Neuronal stem cell (in vitro differentiated cells): ENCODE results near the gene WNT3.
"Not testable (repeated sequence)": the region's sequence is repeated elsewhere in the genome, so short reads cannot be mapped to it uniquely, and the experiment has no call there.

Source experiments
- DNase-seq: peaks from one replicate; pipeline ENCODE4 v3.0.0-alpha.2; 2013; ENCODE audit warnings: low spot score
- H2AFZ ChIP-seq: one replicate; pipeline ENCODE4 v1.6.1; 2013; ENCODE audit warnings: mild to moderate bottlenecking, low read length, inconsistent platforms
- H2AK5ac ChIP-seq: 2 replicates; pipeline ENCODE4 v1.6.1; 2013; ENCODE audit warnings: low read depth, mild to moderate bottlenecking, inconsistent platforms, low read length, moderate library complexity, mixed read lengths
- H2BK120ac ChIP-seq: 2 replicates; pipeline ENCODE4 v1.6.1; 2013; ENCODE audit warnings: low read depth, mild to moderate bottlenecking, inconsistent platforms, low read length, moderate library complexity, mixed read lengths
- H2BK12ac ChIP-seq: one replicate; pipeline ENCODE4 v1.6.1; 2013; ENCODE audit warnings: low read length, inconsistent platforms
- H2BK15ac ChIP-seq: 2 replicates; pipeline ENCODE4 v1.6.1; 2013; ENCODE audit warnings: mild to moderate bottlenecking, low read length, inconsistent platforms, mixed read lengths
- H2BK5ac ChIP-seq: one replicate; pipeline ENCODE4 v1.6.1; 2013; ENCODE audit warnings: inconsistent platforms, mild to moderate bottlenecking, low read length, moderate library complexity
- H3K14ac ChIP-seq: one replicate; pipeline ENCODE4 v1.6.1; 2013; ENCODE audit warnings: low read length, inconsistent platforms
- H3K18ac ChIP-seq: 2 replicates; pipeline ENCODE4 v1.6.1; 2013; ENCODE audit warnings: low read length, inconsistent platforms
- H3K23ac ChIP-seq: 2 replicates; pipeline ENCODE4 v1.6.1; 2013; ENCODE audit warnings: low read depth, mild to moderate bottlenecking, mixed read lengths, low read length, inconsistent platforms; ENCODE audit not compliant: poor library complexity
- H3K27ac ChIP-seq: replicated peaks from 3 replicates; pipeline ENCODE4 v1.5.1; 2013; ENCODE audit warnings: low read length, inconsistent platforms
- H3K27me3 ChIP-seq, 3 experiments: 2 replicates each; pipeline ENCODE4 v1.6.1; 2013; ENCODE audit warnings: low read length in 3 of 3, mild to moderate bottlenecking in 2 of 3, inconsistent platforms in 1 of 3, low read depth in 1 of 3, mixed read lengths in 1 of 3, moderate library complexity in 1 of 3; ENCODE audit not compliant: control insufficient read depth in 3 of 3, insufficient read depth in 3 of 3
- H3K36me3 ChIP-seq, 2 donors: replicated peaks in 1 of 2; 2 replicates each; pipeline ENCODE4 v1.6.1; 2013; ENCODE audit warnings: low read length in 2 of 2; ENCODE audit not compliant: control insufficient read depth in 2 of 2, insufficient read depth in 2 of 2
- H3K4ac ChIP-seq: 2 replicates; pipeline ENCODE4 v1.6.1; 2013; ENCODE audit warnings: inconsistent platforms, mild to moderate bottlenecking, low read length, moderate library complexity
- H3K4me1 ChIP-seq, 2 donors: 1 replicate in 1 of 2; 2 replicates in 1 of 2; pipeline ENCODE4 v1.6.1; 2013; ENCODE audit warnings: low read length in 2 of 2, low read depth in 1 of 2; ENCODE audit not compliant: control insufficient read depth in 2 of 2, insufficient read depth in 1 of 2
- H3K4me2 ChIP-seq: one replicate; pipeline ENCODE4 v1.6.1; 2013; ENCODE audit warnings: mild to moderate bottlenecking, low read length, inconsistent platforms; ENCODE audit not compliant: insufficient read depth, poor library complexity, severe bottlenecking
- H3K4me3 ChIP-seq, 2 donors: 2 replicates each; pipeline ENCODE4 v1.5.1; 2013; ENCODE audit warnings: low read length in 2 of 2, mild to moderate bottlenecking in 2 of 2, inconsistent platforms in 1 of 2, moderate library complexity in 1 of 2
- H3K79me1 ChIP-seq: one replicate; pipeline ENCODE4 v1.6.1; 2013; ENCODE audit warnings: low read depth, mild to moderate bottlenecking, inconsistent platforms, low read length, moderate library complexity
- H3K9ac ChIP-seq: one replicate; pipeline ENCODE4 v1.6.1; 2013; ENCODE audit warnings: mild to moderate bottlenecking, low read depth, low read length, inconsistent platforms; ENCODE audit not compliant: poor library complexity
- H3K9me3 ChIP-seq, 2 donors: replicated peaks in 1 of 2; 2 replicates each; pipeline versions ENCODE3 to v1.6.1; 2013; ENCODE audit warnings: low read length in 2 of 2, mild to moderate bottlenecking in 2 of 2, inconsistent platforms in 1 of 2, low read depth in 1 of 2, mixed read lengths in 1 of 2, moderate library complexity in 1 of 2; ENCODE audit not compliant: control insufficient read depth in 2 of 2, insufficient read depth in 1 of 2
- H4K8ac ChIP-seq: one replicate; pipeline ENCODE4 v1.6.1; 2013; ENCODE audit warnings: low read depth, mild to moderate bottlenecking, inconsistent platforms, low read length, moderate library complexity
- H4K91ac ChIP-seq: one replicate; pipeline ENCODE4 v1.6.1; 2013; ENCODE audit warnings: low read length, low read depth, mild to moderate bottlenecking, inconsistent platforms; ENCODE audit not compliant: poor library complexity
- WGBS, 2 donors: extraction: QIAGEN DNeasy Blood & Tissue Kit; methylation state at CpG; one replicate each; pipeline ENCODE4 v1.1.7; 2013; ENCODE audit warnings: missing lambda C conversion rate in 2 of 2, mixed read lengths in 1 of 2; ENCODE audit not compliant: insufficient read length in 2 of 2, insufficient replicate concordance in 1 of 2; ENCODE audit errors: extremely low coverage in 2 of 2; 5-methylcytosine and 5-hydroxymethylcytosine counted together

Gene WNT3

DNA sequence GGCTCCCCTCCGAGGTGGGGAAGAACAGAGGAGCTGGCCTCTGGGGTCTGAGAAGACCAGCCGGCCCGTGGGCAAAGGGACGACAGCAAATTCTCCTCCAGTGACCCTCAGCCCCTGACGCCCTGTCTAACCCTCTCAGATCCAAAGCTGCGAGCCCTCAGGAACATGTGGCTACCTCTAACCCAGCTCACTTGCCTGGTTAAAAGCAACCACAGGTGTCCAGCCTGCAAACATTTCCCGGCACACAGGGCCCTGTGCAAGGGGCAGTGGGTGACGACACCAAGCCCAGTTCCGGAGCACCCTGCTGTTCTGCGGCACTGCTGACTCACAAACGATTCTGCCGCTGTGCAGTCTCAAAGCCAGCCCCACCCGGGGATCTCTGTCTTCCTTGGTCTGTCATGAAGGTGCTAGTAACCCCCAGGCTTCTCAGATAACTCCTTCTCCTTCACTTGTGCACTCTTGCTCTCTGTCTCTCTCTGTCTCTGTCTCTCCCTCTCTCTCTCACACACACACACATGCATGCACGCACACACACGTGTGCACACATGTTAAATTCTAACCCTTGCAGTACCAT, 23.0 kb downstream of the WNT3 start:
- H3K27me3 ChIP-seq: no peaks in the 10 kb centered on the region

DNA sequence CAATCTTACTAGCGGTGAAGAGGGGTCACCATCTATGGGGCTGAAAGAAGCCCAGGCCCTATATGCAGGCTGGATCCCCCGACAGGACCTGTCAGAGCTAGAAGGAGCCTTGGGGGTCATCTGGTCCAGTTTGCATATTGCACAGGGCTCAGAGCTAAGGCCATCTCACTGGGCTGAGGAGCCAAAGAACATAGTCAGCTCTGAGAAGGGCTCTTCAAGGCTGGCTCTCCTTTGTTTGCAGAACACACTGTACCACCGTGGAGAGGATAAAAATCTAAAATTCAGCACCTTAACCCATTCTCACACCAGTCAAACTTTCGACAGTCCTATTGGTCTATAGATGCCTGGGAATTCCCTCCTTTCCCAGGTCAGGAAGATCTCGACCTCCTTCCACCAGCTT, 24.2 kb downstream of the WNT3 start:
- H3K14ac ChIP-seq: no peak overlapping the region
- no peak overlapping the region for H2AFZ ChIP-seq
- no peak overlapping the region for H2BK5ac ChIP-seq
- H2BK12ac ChIP-seq: no peak overlapping the region
- no peak overlapping the region for H3K4ac ChIP-seq
- no peak overlapping the region for H2BK120ac ChIP-seq
- peaks cover 0 to 10% of the 10 kb centered on the region in 2 donors for H3K4me1 ChIP-seq
- H2AK5ac ChIP-seq: no peak overlapping the region
- WGBS, 2 donors: no CpG with 5 or more reads among the region's 5 CpGs
- no peaks in the 10 kb centered on the region for H3K79me1 ChIP-seq
- no peak overlapping the region for H2BK15ac ChIP-seq
- no peak overlapping the region for H3K9ac ChIP-seq
- no peak overlapping the region for H4K91ac ChIP-seq
- H3K4me3 ChIP-seq: no peak overlapping the region
- no peak for DNase-seq
- H3K9me3 ChIP-seq: peaks cover 3 to 4% of the 10 kb centered on the region in 2 donors
- peaks cover 0 to 8% of the 10 kb centered on the region in 2 donors for H3K36me3 ChIP-seq
- no peak overlapping the region for H3K4me2 ChIP-seq
- H3K18ac ChIP-seq: no peak overlapping the region
- H3K27ac ChIP-seq: no peak overlapping the region
- H3K23ac ChIP-seq: peak overlapping the region; percentile 23
- no peaks in the 10 kb centered on the region for H3K27me3 ChIP-seq
- H4K8ac ChIP-seq: no peak overlapping the region

More for the DNA sequence above, 23.0 kb downstream of the WNT3 start:
- no peak overlapping the region for H4K8ac ChIP-seq
- H2AK5ac ChIP-seq: no peak overlapping the region
- no peak overlapping the region for H3K4me3 ChIP-seq
- no peak overlapping the region for H2AFZ ChIP-seq
- no peak overlapping the region for H3K4ac ChIP-seq
- peaks cover 0 to 8% of the 10 kb centered on the region in 2 donors for H3K4me1 ChIP-seq
- H3K9me3 ChIP-seq: no peaks in the 10 kb centered on the region
- H3K18ac ChIP-seq: no peak overlapping the region
- DNase-seq: no peak
- no peak overlapping the region for H3K23ac ChIP-seq
- WGBS, 2 donors: no CpG with 5 or more reads among the region's 15 CpGs
- no peak overlapping the region for H3K4me2 ChIP-seq
- no peaks in the 10 kb centered on the region for H3K79me1 ChIP-seq
- no peak overlapping the region for H3K9ac ChIP-seq
- no peak overlapping the region for H2BK12ac ChIP-seq
- H3K36me3 ChIP-seq: peaks cover 0 to 10% of the 10 kb centered on the region in 2 donors
- H3K27ac ChIP-seq: no peak overlapping the region
- H3K14ac ChIP-seq: no peak overlapping the region
- no peak overlapping the region for H2BK5ac ChIP-seq
- H4K91ac ChIP-seq: no peak overlapping the region
- no peak overlapping the region for H2BK120ac ChIP-seq
- H2BK15ac ChIP-seq: no peak overlapping the region

DNA sequence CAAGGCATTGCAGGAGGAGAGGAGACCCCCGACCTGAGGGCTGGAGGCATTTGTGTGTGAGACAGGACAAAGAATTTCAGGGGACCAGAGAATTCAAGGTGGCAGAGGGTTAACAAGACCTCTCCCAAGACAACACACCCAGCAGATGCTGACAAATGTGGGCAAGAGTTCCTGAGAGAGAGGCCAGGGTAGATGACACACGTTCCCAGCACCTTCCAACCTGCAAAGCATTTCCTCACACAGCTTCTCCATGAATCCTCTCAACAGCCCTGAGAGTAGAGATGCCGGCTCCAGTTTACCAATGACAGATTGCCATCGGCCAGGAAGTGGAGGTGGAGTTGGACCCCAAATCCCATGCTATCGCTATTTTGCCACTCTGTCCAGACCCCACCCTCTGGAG, 25.0 kb downstream of the WNT3 start:
- peaks cover 3 to 16% of the 10 kb centered on the region in 2 donors for H3K4me1 ChIP-seq

DNA sequence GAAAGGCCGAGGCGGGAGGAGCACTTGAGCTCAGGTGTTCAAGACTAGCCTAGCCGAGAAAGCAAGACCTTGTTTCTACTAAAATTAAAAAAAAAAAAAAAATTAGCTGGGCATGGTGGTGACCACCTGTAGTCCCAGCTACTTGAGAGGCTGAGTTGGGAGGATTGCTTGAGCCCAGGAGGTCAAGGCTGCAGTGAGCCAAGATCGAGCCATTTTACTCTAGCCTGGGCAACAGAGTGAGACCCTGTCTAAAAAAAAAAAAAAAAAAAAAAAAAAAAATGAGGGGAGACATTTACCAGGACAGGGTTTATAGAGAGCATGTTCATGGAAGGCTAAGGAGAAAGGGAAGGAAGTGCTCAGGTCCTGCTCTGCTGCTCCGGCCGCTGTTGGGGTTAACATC, 25.5 kb downstream of the WNT3 start:
- not testable (repeated sequence) for H3K9me3 ChIP-seq, H2AFZ ChIP-seq, H4K8ac ChIP-seq, H3K9ac ChIP-seq, H3K27ac ChIP-seq, H3K27me3 ChIP-seq, H3K4me3 ChIP-seq, H3K36me3 ChIP-seq, H3K23ac ChIP-seq, H4K91ac ChIP-seq, H2BK12ac ChIP-seq, H3K14ac ChIP-seq, H2BK5ac ChIP-seq, H2BK15ac ChIP-seq, H2BK120ac ChIP-seq, H3K4ac ChIP-seq, H3K18ac ChIP-seq, H2AK5ac ChIP-seq, H3K79me1 ChIP-seq, H3K4me2 ChIP-seq, DNase-seq
- WGBS, 2 donors: no CpG with 5 or more reads among the region's 6 CpGs
- peaks cover 4 to 17% of the 10 kb centered on the region in 2 donors for H3K4me1 ChIP-seq

More for the DNA sequence above, 25.0 kb downstream of the WNT3 start:
- Histone ChIP-seq H2BK120ac (no peak overlapping the region), H3K27ac (no peak overlapping the region), H2BK5ac (no peak overlapping the region), H3K14ac (no peak overlapping the region), H3K27me3 (no peaks in the 10 kb centered on the region), H3K36me3 (peaks cover 0 to 8% of the 10 kb centered on the region in 2 donors), H3K9ac (no peak overlapping the region), H4K91ac (no peak overlapping the region), H2BK15ac (no peak overlapping the region), H2AFZ (no peak overlapping the region), H3K23ac (no peak overlapping the region), H4K8ac (no peak overlapping the region), H3K4ac (no peak overlapping the region), H3K4me3 (no peak overlapping the region), H3K9me3 (peaks cover 4% of the 10 kb centered on the region in 2 donors), H3K4me2 (no peak overlapping the region), H2AK5ac (no peak overlapping the region), H3K18ac (no peak overlapping the region), H3K79me1 (no peaks in the 10 kb centered on the region), H2BK12ac (no peak overlapping the region)
- WGBS, 2 donors: no CpG with 5 or more reads among the region's 5 CpGs
- DNase-seq: no peak
